OCI-M2 (cell line): ENCODE data around the gene SNX5.

ENCODE experiments used
- DNase-seq: peaks from one replicate; lab custom pipeline; 2025; ENCODE audit not compliant: unreplicated experiment; lab: John Stamatoyannopoulos, UW

The SNX5 gene

DNA sequence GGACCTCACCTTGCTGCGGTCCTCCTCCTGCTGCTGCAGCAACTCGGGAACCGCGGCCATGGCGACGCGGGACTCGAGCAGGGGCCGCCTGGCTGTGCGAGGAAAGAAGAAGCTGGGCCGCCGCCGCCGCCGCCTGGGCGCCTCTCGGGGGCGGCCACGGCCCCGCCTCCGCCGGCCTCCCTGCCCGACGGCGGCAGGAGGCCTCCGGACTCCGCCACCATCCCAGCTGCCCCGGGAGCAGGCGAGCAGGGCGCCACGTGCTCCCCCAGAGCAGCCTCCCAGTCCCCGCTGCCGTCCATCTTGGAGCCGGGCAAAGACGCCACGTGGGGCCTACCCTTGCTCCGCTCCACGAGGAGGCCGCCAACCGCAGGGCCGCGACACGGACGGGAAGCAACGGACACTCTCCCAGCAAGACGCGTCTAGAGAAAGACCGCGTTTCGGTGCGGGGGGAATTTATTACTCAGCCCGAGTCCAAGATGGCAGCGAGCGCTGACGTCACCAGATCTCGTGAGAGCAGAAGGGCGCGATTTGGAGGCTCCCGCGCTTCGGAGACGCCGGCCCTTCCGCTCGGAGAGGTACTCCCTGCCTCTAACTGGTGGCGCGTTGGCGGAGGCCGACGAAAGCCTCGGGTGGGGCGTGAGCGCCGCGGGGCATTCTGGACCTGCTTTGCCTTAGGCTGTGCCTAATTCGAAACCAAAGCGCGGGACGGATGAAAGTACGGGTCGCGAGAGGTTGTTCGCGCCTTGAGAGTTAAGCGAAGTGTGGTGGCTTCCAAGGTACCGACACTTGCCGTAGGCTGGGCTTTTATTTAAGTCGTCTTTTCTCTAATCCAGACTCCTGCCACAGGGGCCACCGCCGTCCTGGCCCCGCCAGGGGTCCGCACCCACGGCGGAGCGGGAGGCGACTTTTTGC is at the start of gene SNX5, which contains the start of gene MGME1:
SNX5 (minus strand) TSS at position 429 of the 912 bp plus-strand sequence; CDS start at position 60, 369 bp downstream.
MGME1 (plus strand) TSS at position 653 of the 912 bp plus-strand sequence. CDS start 842 bp downstream, outside the sequence.
- peak; percentile 95 for DNase-seq

DNA sequence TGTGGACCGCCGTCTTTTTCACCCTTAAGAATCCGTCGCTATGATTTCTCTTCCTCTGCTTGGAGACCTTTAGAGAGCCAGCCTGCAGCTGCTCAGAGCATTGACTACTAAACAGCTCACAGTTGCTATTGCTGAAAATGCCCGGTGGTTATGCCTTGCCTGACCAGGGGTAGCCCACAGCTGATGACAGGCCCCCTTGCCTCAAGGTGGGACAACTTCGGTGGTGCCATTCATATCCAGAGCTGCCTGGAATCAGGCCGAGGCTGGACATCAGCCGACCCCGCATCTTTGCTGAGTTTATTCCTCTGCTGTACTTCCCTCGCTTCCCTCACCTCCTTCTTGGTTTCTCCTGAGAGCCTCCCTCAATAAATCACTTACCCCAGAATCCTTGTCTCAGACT is 49.5 kb upstream of the SNX5 start:
- no peak for DNase-seq

DNA sequence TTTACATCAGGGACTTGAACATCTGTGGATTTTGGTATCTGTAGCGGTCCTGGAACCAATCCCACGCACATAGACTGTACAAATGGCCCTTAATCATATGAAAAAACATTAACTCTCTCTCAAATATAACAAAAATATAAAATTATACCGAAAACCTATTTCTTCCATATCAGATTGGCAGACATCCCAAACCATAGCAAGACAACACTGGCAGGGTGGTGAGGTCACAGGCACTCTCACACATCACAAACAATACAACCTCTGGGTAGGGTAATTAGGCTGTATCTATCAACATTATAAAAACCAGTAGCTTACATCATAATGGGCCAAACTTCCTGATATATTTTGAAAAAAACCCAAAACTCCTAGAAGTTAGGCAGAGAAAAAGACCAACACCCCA is 48.2 kb upstream of the SNX5 start:
- DNase-seq: no peak

DNA sequence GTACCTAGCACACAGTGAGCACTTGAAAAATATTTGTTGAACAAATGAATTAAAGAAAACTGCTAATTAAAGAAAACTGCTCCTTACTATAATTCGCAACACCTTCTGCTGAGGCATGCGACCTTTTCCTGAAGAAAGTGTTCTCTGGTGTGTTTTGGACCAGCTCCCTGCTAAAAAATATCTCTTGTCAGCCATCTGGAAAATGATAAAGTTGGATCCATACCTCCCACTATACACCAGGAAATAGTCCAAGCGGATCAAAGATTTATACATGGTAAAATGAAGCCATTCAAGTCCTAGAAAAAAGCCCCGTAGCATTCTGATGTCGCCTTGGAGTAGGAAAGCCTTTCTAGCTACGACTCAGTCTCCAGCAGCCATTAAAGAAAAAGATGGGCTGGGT is 45.8 kb upstream of the SNX5 start:
- no peak for DNase-seq

DNA sequence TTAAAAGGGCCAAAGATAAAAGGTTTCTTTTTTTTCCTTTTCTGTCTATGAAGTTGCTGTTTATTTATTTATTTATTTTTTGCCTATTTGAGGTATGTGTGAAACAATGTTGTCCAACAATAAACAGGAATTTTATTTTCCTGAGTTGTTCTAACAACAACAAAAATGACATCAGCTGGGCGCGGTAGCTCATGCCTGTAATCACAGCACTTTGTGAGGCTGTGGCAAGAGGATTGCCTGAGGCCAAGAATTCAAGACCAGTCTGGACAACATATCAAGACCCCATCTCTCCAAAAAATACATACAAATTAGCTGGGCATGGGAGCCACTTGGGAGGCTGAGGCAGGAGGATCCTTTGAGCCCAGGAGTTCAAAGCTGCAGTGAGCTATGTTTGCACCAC is 44.3 kb upstream of the SNX5 start:
- DNase-seq: no peak

DNA sequence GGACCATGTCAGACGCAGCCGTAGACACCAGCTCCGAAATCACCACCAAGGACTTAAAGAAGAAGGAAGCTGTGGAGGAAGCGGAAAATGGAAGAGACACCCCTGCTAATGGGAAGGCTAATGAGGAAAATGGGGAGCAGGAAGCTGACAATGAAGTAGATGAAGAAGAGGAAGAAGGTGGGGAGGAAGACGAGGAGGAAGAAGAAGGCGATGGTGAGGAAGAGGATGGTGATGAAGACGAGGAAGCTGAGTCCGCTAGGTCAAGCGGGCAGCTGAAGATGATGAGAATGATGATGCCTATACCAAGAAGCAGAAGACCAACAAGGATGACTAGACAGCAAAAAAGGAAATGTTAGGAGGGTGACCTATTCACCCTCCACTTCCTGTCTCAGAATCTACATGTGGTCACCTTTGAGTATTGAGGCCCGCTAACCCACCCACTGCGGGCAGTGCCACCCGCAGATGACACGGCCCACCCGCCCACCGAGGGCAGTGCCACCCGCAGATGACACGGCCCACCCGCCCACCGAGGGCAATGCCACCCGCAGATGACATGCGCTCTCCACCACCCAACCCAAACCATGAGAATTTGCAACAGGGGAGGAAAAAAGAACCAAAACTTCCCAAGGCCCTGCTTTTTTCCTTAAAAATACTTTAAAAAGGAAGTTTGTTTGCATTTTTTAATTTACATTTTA is 43.5 kb upstream of the SNX5 start:
- no peak for DNase-seq

DNA sequence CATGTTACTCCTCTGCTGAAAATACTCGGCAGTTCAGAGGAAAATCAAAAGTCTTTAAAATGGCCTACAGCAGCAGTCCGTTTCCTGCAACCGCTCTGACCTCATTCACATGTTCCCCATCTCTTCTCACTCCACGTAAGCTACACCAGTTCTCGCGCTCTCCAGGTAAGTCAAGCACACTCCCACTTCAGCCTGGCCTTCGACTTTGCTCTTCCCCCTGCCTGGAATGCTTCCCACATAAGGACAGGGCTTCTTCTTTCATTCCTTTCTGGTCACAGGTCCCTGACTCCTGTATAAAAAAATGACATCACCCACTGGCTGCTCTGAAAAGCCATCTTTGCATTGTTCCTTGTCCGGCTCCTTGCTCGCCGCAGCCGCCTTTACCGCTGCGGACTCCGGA is 42.9 kb upstream of the SNX5 start:
- DNase-seq: no peak

DNA sequence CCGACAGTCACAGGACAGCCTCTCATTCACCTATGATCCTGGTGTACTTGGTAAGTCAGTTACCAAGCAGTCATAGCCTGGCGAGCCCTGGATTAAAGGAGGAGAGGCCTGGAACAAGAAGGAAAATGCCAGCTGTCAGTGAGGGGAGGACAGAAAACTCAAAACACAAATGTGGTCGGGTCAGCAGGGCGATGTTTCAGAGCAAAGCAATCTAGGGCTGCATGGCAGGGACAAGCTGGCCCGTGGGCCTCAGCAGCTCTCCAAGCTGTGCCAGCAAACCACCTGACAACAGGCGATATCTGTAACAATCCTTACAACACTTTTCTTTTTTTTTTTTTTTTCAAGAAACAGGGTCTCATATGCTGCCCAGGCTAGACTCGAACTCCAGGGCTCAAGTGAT is 40.5 kb upstream of the SNX5 start:
- no peak for DNase-seq

DNA sequence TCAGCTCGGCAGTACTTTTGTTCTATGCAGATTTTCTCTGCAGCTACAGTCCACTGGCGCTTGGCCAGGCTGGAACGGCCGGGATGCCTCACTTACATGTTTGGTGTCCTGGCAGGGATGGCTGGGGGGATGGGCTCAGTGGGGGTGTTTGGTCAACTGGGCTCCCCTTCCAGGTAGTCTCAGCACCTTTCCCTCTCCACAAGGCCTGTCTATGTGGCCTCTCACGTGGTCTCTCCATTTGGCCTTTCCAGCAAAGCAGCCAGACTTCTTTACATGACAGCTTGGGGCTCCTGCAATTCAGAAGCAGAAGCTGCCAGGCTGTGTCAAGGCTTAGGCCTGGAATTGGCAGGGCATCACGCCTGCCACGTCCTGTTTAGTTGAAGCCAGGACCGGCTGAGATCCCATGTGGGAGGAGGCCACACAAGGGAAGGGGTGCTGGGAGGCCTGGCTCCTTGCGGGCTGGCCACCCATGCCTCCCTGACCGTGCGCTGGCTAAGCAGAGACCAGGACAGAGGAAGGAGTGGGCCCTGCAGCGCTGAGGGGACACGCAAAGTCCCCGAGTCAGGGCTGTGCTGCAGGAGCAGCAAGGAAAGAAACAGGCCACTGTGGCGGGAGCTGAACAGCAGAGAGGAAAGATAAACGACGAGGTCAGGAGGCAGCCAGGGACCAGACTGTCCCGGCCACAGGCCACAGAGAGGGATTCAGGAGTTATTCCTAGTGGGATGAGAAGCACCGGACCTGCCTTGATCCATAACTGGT is 39.1 kb upstream of the SNX5 start:
- DNase-seq: no peak

DNA sequence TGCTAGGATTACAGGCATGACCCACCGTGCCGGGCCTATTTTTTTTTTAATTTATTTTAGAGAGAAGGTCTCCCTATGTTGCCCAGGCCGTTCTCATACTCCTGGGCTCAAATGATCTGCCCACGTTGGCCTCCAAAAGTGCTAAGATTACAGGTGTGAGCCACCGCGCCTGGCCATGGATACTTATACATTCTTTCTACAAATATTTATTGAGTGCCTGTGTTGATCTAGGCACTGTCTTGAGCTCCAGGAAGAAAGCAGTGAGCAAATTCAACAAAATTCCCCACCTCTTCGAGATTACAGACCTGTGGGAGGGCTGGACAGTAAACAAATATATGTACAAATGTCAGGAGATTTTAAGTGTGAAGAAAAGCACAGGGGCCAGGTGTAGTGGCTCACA is 38.1 kb upstream of the SNX5 start:
- DNase-seq: no peak

DNA sequence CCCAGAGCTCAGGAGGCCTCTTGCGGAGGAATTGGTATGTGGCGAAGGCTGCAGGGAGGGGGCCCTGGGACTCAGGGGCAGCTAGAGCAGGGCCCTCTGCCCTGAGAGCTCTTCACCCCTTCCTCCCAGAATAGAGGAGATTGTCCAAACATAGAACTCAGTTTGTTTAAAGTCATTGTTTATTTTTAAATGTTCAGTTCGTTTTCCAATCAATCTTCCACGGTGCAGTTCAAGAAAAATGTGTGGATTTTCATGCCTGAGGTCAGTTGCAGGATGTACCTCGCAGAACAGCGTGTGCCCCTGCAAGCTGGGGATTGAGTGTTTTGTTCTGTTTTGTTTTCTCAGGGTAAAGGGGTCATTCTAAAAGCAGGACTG is 37.4 kb upstream of the SNX5 start:
- no peak for DNase-seq

DNA sequence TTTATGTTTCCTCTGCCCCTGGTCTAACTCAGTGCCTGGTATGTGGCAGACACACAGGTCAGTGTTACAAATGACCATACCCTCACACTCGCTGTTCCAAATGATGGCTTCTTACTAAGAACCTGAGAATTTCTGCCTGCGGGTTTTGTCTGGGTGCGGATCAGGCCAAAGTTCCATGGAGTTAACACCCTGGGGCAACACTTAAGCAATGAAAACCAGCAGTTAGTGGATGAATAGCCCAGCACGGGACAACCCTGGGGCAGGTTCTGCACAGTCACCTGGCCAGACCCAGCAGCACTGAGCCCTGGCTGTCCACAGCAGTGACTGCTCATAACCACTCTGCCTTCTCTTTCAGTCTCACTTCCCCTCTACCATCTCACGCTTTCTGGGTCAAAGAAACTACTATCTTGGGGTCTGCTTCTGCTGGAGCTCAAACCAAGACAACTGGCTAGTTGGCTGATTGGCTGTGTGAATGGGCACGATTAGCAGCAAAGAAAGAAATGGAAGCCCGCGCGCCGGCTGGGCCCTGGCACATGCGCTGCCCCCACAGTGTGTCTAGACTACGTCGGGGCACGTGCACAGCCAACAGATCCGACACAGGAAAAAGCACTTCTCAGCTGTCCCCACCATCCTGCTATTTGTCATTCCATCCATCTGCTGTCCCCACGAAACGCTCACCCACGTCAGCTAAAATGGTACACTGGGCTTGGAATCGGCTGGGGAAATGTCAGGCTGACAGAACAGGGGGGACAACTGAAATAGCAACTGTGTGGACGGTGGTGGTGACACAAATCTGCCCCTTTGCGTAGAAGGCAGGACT is 36.8 kb upstream of the SNX5 start:
- DNase-seq: no peak

DNA sequence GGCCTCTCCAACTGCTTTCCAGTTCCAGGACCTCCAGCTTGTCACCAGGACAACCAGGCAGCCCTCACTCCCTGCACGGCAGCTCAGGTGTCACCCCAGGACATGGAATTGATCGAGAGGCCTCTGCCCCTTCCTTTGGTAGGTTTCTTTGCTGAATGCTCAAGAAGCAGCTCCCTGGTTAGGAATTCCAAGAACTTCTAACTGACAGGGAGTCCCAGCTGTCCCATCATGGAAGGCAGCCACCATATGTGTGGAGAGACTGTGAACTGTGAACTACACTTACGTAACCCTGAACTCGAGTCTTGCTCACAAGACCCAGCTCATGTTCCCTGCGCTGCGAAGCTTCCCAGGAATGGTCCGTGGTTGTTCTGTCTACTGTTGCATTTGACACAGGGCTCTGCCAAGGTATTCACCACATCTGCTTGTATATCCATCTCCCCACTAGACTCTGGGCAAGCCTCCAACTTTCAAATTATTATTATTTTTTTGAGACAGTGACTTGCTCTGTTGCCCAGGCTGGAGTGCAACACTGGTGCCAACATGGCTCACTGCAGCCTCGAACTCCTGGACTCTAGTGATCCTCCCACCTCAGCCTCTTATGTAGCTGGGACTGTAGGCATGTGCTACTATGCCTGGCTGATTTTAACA is 35.9 kb upstream of the SNX5 start:
- no peak for DNase-seq

DNA sequence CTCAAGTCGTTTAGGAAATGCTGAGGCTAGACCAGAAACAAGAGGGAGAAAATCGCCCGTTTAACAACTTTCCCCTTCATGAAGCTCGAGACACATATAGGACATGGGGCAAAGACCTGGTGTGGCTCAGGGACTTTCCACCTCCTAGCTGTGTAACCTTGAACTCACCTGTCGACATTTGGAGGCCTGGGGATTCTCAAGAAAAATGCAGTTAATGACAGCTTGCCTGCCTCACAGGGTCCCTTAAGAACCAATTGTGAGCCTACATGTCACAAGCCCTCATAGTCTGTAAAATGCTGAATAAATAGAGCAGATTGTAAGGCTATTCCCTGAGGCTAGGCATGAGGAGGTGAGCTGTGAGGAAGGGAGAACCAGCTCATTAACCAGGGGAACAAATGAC is 35.3 kb upstream of the SNX5 start:
- DNase-seq: no peak

DNA sequence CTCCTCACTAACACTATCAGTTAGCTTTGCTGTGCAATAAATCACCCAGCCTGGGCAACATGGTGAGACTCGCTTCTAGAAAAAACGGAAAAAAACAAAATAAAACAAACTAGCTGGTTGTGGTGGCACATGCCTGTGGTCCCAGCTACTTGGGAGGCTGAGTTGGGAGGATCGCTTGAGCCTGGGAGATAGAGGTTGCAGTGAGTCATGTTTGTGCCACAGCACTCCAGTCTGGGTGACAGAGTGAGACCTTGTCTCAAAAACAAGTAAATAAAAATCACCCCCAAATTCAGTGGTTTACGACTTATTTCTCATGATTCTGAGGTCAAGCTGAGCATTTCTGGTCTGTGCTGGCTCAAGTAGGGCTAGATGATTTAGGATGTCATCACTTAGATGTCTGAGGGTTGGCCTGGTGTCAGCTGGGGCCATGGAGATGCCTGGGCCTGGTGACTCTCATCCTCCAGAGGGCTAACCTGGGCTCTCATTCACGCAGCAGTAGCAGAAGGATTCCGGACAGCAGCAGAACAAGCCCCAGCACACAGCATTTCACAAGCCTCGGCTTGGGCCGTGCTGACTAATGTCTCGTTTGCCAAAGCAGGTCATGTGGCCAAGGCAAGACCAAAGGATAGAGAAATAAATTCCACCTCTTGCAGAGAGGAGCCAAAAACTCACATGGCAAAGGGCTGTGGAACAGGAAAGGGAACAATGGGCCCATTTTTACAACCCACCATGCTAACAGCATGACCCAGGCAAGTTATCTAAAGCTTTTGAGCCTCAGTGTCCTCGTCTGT is 32.7 kb upstream of the SNX5 start:
- DNase-seq: no peak

DNA sequence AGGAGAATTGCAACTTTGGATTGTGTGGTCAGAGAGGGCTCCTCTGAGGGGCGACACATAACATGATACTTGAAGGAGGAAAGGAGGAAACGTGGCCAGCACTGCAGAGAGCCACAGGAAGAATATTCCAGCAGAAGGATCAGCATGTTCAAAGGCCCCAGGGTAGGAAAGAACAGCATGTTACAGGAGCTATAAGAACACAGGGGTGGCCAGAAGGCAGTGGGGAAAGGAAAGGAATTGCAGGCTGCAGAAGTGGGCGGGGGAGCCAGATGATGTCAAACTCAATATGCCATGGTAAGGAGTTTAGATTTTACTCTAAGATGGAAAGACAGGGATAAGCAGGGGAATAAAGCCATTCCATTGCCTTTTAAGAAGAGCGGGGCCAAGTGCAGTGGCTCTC is 31.0 kb upstream of the SNX5 start:
- DNase-seq: no peak

DNA sequence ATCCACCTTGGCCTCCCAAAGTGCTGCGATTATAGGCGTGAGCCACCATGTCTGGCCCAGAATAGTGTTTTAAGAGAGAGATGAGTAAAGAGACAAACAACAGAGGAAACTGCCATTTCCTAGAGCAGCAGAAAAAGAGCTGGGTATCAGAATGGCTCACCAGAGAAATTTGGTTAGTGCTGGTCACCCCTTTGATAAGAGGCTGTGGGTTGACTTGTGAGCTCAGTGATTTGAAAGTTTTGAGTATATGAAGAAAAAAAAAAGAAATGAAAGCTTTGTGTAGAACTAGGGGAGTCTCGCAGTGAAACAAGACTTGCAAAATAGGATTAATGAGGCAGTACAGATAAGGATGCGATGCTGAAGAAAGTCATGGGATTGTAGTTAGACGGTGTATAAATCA is 29.9 kb upstream of the SNX5 start:
- DNase-seq: no peak

DNA sequence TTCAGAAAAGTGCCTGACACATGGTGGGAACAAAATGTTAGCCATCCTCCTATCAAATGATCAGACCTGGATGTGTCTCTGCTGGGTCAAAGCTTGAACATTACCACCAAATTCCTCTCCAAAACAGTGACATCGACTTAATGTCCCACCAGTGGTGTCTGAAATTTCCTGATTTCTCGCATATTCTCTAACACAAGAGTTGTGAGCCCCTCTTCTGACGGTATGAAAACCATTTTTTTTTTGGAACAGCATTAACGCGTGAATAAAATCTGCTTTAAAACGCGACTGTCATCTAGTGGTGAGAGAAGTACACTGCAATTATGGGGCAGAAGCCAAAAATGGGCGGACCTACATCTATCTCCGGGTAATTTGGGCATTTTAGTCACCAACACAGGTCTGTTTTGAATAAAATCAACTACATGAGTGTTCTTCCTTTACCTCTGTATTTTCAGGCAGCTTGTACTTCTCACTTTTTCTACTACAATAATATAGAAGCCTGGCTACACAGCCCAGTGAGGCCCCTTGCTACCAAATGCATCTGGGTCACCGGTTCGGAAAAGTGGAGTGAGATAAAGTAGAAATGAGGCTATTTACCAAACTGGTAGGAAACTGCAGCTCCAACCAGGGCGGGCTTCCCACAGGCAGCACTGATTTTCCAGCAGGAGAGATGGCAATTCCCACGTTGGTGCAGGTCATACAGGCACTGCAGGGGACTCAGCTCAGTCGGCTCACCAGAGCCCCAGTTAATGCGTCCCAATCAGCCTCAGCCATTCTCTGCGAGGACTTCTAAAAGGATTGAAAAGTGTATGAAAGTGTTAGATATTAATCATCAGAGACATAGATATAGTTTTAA is 27.6 kb upstream of the SNX5 start:
- peak; percentile 39 for DNase-seq

DNA sequence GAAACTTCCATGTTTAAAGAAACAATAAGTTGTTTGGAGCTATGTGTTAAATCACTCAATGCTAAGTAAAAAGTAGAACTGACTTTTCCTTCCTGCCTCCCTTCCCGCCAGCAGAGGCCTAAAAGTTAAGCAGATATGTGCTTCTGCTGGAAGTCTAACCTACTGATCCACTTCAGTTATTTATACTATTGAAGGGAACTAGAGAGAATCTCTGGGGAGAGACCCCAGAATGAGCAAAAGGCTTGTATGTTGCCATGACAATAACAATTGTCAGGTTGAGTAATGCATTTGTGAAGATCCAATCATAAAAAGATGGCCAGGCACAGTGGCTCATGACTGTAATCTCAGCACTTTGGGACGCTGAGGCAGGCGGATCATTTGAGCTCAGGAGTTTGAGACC is 25.0 kb upstream of the SNX5 start:
- DNase-seq: no peak
